Hepatocyte (in vitro differentiated cells): ENCODE data around the gene SPOCK3.

Experiments used
- CTCF ChIP-seq: fragments of 200-600 bp; sonication (generic); IDR thresholded peaks from 2 replicates; pipeline ENCODE4 v1.5.1; 2016; ENCODE audit warnings: antibody characterized with exemption, mild to moderate bottlenecking; ENCODE audit not compliant: poor library complexity
- EZH2 ChIP-seq: fragments of 200-600 bp; sonication (generic); IDR thresholded peaks from 2 replicates; pipeline ENCODE4 v1.6.1; 2016; ENCODE audit warnings: antibody characterized with exemption, mild to moderate bottlenecking, borderline replicate concordance
- EZH2phosphoT487 ChIP-seq: fragments of 200-600 bp; sonication (generic); IDR thresholded peaks from one replicate; pipeline ENCODE4 v1.6.1; 2018; ENCODE audit warnings: antibody characterized with exemption, mild to moderate bottlenecking, low read depth, moderate library complexity; ENCODE audit not compliant: unreplicated experiment, severe bottlenecking

GRCh38 chr4:167034983-167035382, 199.3 kb downstream of the SPOCK3 start:
- TF ChIP-seq EZH2phosphoT487 (no peak), CTCF (no peak), EZH2 (no peak)
